Mesodermal cell (in vitro differentiated cells): Measurements from ENCODE around the gene RBM15B.

ENCODE experiments used
- H3K27ac ChIP-seq: 2 replicates; pipeline ENCODE4 v1.7.0; 2013; ENCODE audit warnings: mild to moderate bottlenecking, low read depth, low read length, moderate library complexity; ENCODE audit not compliant: severe bottlenecking
- H3K36me3 ChIP-seq: 2 replicates; pipeline ENCODE4 v1.7.1; 2013; ENCODE audit warnings: mild to moderate bottlenecking, low read length, moderate library complexity; ENCODE audit not compliant: control insufficient read depth, insufficient read depth
- H3K4me1 ChIP-seq: one replicate; pipeline ENCODE4 v1.7.1; 2013; ENCODE audit warnings: mild to moderate bottlenecking, low read length; ENCODE audit not compliant: insufficient read depth, control insufficient read depth, poor library complexity, severe bottlenecking
- H3K4me3 ChIP-seq: 2 replicates; pipeline ENCODE4 v1.7.0; 2013; ENCODE audit warnings: low read length, control low read depth, mild to moderate bottlenecking; ENCODE audit not compliant: insufficient read depth, poor library complexity, severe bottlenecking; ENCODE audit errors: extremely low read depth
- H3K9me3 ChIP-seq: 2 replicates; pipeline ENCODE4 v1.7.1; 2013; ENCODE audit warnings: mild to moderate bottlenecking, low read length, moderate library complexity; ENCODE audit not compliant: control insufficient read depth
- WGBS, 2 experiments: methylation state at CpG; one replicate each; pipeline ENCODE4 v1.1.5; 2013; ENCODE audit warnings: missing lambda C conversion rate in 2 of 2; ENCODE audit not compliant: insufficient coverage in 2 of 2; 5-methylcytosine and 5-hydroxymethylcytosine counted together

The RBM15B gene

GRCh38 chr3:51393134-51393495, 2.0 kb downstream of the RBM15B start:
- Histone ChIP-seq H3K27ac (no peak overlapping the region), H3K9me3 (peaks cover 22% of the 10 kb centered on the region), H3K36me3 (peaks cover 87% of the 10 kb centered on the region), H3K4me1 (peaks cover 20% of the 10 kb centered on the region), H3K4me3 (no peak overlapping the region)
- WGBS, 2 experiments = 95 to 97% methylated on average over 17 of the region's 17 CpGs

- H3K36me3 ChIP-seq = peaks cover 85% of the 10 kb centered on the region
- H3K9me3 ChIP-seq = peaks cover 22% of the 10 kb centered on the region
- H3K4me3 ChIP-seq = no peak overlapping the region
- H3K27ac ChIP-seq = no peak overlapping the region
- peaks cover 20% of the 10 kb centered on the region for H3K4me1 ChIP-seq
- WGBS, 2 experiments = 96% methylated on average over 14 of the region's 14 CpGs
Observed at GRCh38 chr3:51393564-51393963, 2.5 kb downstream of the RBM15B start.

DNA sequence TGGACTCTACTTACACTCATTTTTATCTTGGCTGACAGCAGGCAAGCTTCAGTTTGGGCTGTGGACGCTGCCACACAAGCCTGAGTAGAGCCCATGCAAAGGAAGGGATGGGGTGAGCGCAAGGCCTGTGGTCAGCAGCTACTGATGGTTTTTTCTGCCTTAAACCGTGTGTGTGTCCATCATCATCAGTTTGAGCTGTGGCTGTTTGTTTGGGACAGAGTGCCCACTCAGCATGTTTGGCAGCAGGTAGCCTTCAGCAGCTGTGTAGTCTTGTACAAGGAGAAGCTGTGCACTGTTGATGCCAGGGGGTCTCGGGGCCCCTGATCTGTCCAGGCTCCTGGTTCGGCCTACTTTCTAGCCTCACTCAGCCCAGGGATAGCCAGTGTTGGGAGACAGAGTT, 3.5 kb downstream of the RBM15B start:
- H3K27ac ChIP-seq = no peak overlapping the region
- H3K4me1 ChIP-seq = peaks cover 20% of the 10 kb centered on the region
- H3K4me3 ChIP-seq = no peak overlapping the region
- 84 to 96% methylated on average over 5 of the region's 5 CpGs for WGBS, 2 experiments
- H3K9me3 ChIP-seq = peaks cover 22% of the 10 kb centered on the region
- H3K36me3 ChIP-seq = peaks cover 78% of the 10 kb centered on the region

GRCh38 chr3:51395493-51396213, 4.6 kb downstream of the RBM15B start:
- WGBS, 2 experiments = 93 to 100% methylated on average over 9 to 10 of the region's 12 CpGs
- Histone ChIP-seq H3K9me3 (peaks cover 22% of the 10 kb centered on the region), H3K4me1 (peaks cover 11% of the 10 kb centered on the region), H3K27ac (peak overlapping the region; percentile 10), H3K4me3 (no peak overlapping the region), H3K36me3 (peaks cover 72% of the 10 kb centered on the region)

- Histone ChIP-seq H3K27ac (no peak overlapping the region), H3K36me3 (peaks cover 76% of the 10 kb centered on the region), H3K4me3 (no peak overlapping the region), H3K4me1 (peaks cover 11% of the 10 kb centered on the region), H3K9me3 (peaks cover 22% of the 10 kb centered on the region)
- 91 to 100% methylated on average over 1 of the region's 1 CpG for WGBS, 2 experiments
Observed at GRCh38 chr3:51396401-51396800, 5.3 kb downstream of the RBM15B start.

- Histone ChIP-seq H3K4me1 (peaks cover 11% of the 10 kb centered on the region), H3K4me3 (no peak overlapping the region), H3K27ac (no peak overlapping the region), H3K36me3 (peaks cover 80% of the 10 kb centered on the region), H3K9me3 (peaks cover 17% of the 10 kb centered on the region)
- 88 to 93% methylated on average over 3 to 4 of the region's 5 CpGs for WGBS, 2 experiments
Observed at GRCh38 chr3:51397392-51397791, 6.3 kb downstream of the RBM15B start.

- Histone ChIP-seq H3K4me1 (peaks cover 11% of the 10 kb centered on the region), H3K4me3 (no peak overlapping the region), H3K36me3 (peaks cover 78% of the 10 kb centered on the region), H3K27ac (peak overlapping the region; percentile 10), H3K9me3 (peaks cover 6% of the 10 kb centered on the region)
- WGBS, 2 experiments = 84 to 88% methylated on average over 6 to 7 of the region's 8 CpGs
Observed at GRCh38 chr3:51398595-51399310, 7.7 kb downstream of the RBM15B start.

GRCh38 chr3:51400166-51400565, 9.1 kb downstream of the RBM15B start:
- H3K9me3 ChIP-seq = no peaks in the 10 kb centered on the region
- 88 to 97% methylated on average over 3 to 4 of the region's 4 CpGs for WGBS, 2 experiments
- no peak overlapping the region for H3K4me3 ChIP-seq
- H3K4me1 ChIP-seq = peaks cover 4% of the 10 kb centered on the region
- H3K27ac ChIP-seq = no peak overlapping the region
- peaks cover 72% of the 10 kb centered on the region for H3K36me3 ChIP-seq

GRCh38 chr3:51401735-51402134, 10.7 kb downstream of the RBM15B start:
- Histone ChIP-seq H3K9me3 (no peaks in the 10 kb centered on the region), H3K36me3 (peaks cover 63% of the 10 kb centered on the region), H3K4me1 (no peaks in the 10 kb centered on the region), H3K27ac (no peak overlapping the region), H3K4me3 (no peak overlapping the region)
- WGBS, 2 experiments = 80% methylated on average over 1 of the region's 4 CpGs; no CpG with 5 or more reads in 1 of the 2 experiments

- no peaks in the 10 kb centered on the region for H3K4me1 ChIP-seq
- H3K4me3 ChIP-seq = no peak overlapping the region
- no peak overlapping the region for H3K27ac ChIP-seq
- H3K9me3 ChIP-seq = no peaks in the 10 kb centered on the region
- peaks cover 60% of the 10 kb centered on the region for H3K36me3 ChIP-seq
Observed at GRCh38 chr3:51403675-51404074, 12.6 kb downstream of the RBM15B start.

- Histone ChIP-seq H3K4me1 (no peaks in the 10 kb centered on the region), H3K4me3 (no peak overlapping the region), H3K27ac (no peak overlapping the region), H3K36me3 (peaks cover 68% of the 10 kb centered on the region), H3K9me3 (no peaks in the 10 kb centered on the region)
- WGBS, 2 experiments = 75 to 95% methylated on average over 1 to 2 of the region's 2 CpGs
Observed at GRCh38 chr3:51408021-51408420, 16.9 kb downstream of the RBM15B start.
